Esophagus (tissue), 2 donors: ENCODE measurements around the gene ZPBP. TPM values are rescaled to one million over a fixed set of nuclear protein-coding genes. Genes with fewer than 3 reads are reported as not detected.
"Not testable (repeated sequence)": the region's sequence is repeated elsewhere in the genome, so short reads cannot be mapped to it uniquely, and the experiment has no call there.

Experiments used
- H3K27ac ChIP-seq, 2 donors: one replicate each; pipeline ENCODE4 v1.5.1; 2013; ENCODE audit warnings: low read depth in 2 of 2, mild to moderate bottlenecking in 2 of 2, inconsistent platforms in 1 of 2, low read length in 1 of 2, moderate library complexity in 1 of 2
- H3K27me3 ChIP-seq, 2 donors: one replicate each; pipeline ENCODE4 v1.6.1; 2013; ENCODE audit warnings: low read length in 2 of 2, control low read depth in 1 of 2, mild to moderate bottlenecking in 1 of 2; ENCODE audit not compliant: insufficient read depth in 2 of 2, control insufficient read depth in 1 of 2
- H3K36me3 ChIP-seq, 2 donors: one replicate each; pipeline ENCODE4 v1.6.1; 2013; ENCODE audit warnings: low read length in 1 of 2; ENCODE audit not compliant: control insufficient read depth in 2 of 2, insufficient read depth in 2 of 2
- H3K4me1 ChIP-seq, 2 donors: one replicate each; pipeline ENCODE4 v1.6.1; 2013; ENCODE audit warnings: low read length in 1 of 2; ENCODE audit not compliant: control insufficient read depth in 2 of 2, insufficient read depth in 2 of 2
- H3K4me3 ChIP-seq, 2 donors: one replicate each; pipeline ENCODE4 v1.5.1; 2013; ENCODE audit warnings: low read length in 2 of 2, mild to moderate bottlenecking in 2 of 2, low read depth in 1 of 2, moderate library complexity in 1 of 2
- H3K9me3 ChIP-seq, 2 donors: one replicate each; pipeline ENCODE4 v1.6.1; 2013; ENCODE audit warnings: mild to moderate bottlenecking in 2 of 2, low read depth in 1 of 2, low read length in 1 of 2, moderate library complexity in 1 of 2; ENCODE audit not compliant: control insufficient read depth in 2 of 2, insufficient read depth in 1 of 2
- WGBS, 2 donors: extraction: QIAGEN DNeasy Blood & Tissue Kit; methylation state at CpG; one replicate each; pipeline ENCODE4 v1.1.7; 2013; 5-methylcytosine and 5-hydroxymethylcytosine counted together
- polyA plus RNA-seq, 2 donors: library from polyadenylated mRNA; stranded (reverse); fragments of 200-250 nt; gene quantifications; one replicate each; pipeline ENCODE4 v1.2.3, GENCODE V29; 2013
- donor health status: healthy with polysubstance abuse.
- donor health status: Bipolar disorder and iron deficiency.

The ZPBP gene
- polyA plus RNA-seq, 2 donors: not detected

- Histone ChIP-seq H3K27me3 (no peaks in the 10 kb centered on the region), H3K4me1 (no peaks in the 10 kb centered on the region), H3K4me3 (no peak overlapping the region), H3K27ac (no peak overlapping the region), H3K36me3 (no peaks in the 10 kb centered on the region), H3K9me3 (no peaks in the 10 kb centered on the region)
- WGBS, 2 donors: 77 to 84% methylated on average over 1 of the region's 1 CpG
These were observed 36.9 kb downstream of the ZPBP start for GRCh38 chr7:50056131-50056530.

GRCh38 chr7:50047716-50048115 is 45.3 kb downstream of the ZPBP start:
- Histone ChIP-seq H3K27me3 (no peaks in the 10 kb centered on the region), H3K4me3 (no peak overlapping the region), H3K9me3 (no peaks in the 10 kb centered on the region), H3K4me1 (no peaks in the 10 kb centered on the region), H3K36me3 (no peaks in the 10 kb centered on the region), H3K27ac (no peak overlapping the region)
- 72 to 85% methylated on average over 5 of the region's 5 CpGs for WGBS, 2 donors

- WGBS, 2 donors: 75 to 78% methylated on average over 6 of the region's 6 CpGs
- not testable (repeated sequence) for H3K9me3 ChIP-seq, H3K4me3 ChIP-seq, H3K27me3 ChIP-seq, H3K36me3 ChIP-seq, H3K4me1 ChIP-seq, H3K27ac ChIP-seq
These were observed 51.9 kb downstream of the ZPBP start for GRCh38 chr7:50041165-50041564.

- H3K4me1 ChIP-seq: no peaks in the 10 kb centered on the region
- no peak overlapping the region for H3K4me3 ChIP-seq
- H3K36me3 ChIP-seq: no peaks in the 10 kb centered on the region
- H3K27me3 ChIP-seq: no peaks in the 10 kb centered on the region
- H3K9me3 ChIP-seq: no peaks in the 10 kb centered on the region
- H3K27ac ChIP-seq: no peak overlapping the region
- WGBS, 2 donors: 35 to 47% methylated on average over 2 of the region's 2 CpGs
These were observed 56.0 kb downstream of the ZPBP start for GRCh38 chr7:50037086-50037485.

GRCh38 chr7:50022991-50023390 is 70.1 kb downstream of the ZPBP start:
- H3K4me1 ChIP-seq: no peaks in the 10 kb centered on the region
- 86 to 88% methylated on average over 4 of the region's 4 CpGs for WGBS, 2 donors
- no peaks in the 10 kb centered on the region for H3K27me3 ChIP-seq
- H3K9me3 ChIP-seq: no peaks in the 10 kb centered on the region
- H3K27ac ChIP-seq: no peak overlapping the region
- H3K36me3 ChIP-seq: no peaks in the 10 kb centered on the region
- H3K4me3 ChIP-seq: no peak overlapping the region

- H3K4me1 ChIP-seq: no peaks in the 10 kb centered on the region
- WGBS, 2 donors: 81 to 84% methylated on average over 3 of the region's 3 CpGs
- H3K27ac ChIP-seq: no peak overlapping the region
- H3K27me3 ChIP-seq: no peaks in the 10 kb centered on the region
- H3K36me3 ChIP-seq: no peaks in the 10 kb centered on the region
- no peaks in the 10 kb centered on the region for H3K9me3 ChIP-seq
- no peak overlapping the region for H3K4me3 ChIP-seq
These were observed 70.6 kb downstream of the ZPBP start for GRCh38 chr7:50022451-50022850.

GRCh38 chr7:49995681-49996080 is 97.4 kb downstream of the ZPBP start:
- no peaks in the 10 kb centered on the region for H3K4me1 ChIP-seq
- no peaks in the 10 kb centered on the region for H3K27me3 ChIP-seq
- no peaks in the 10 kb centered on the region for H3K36me3 ChIP-seq
- no peaks in the 10 kb centered on the region for H3K9me3 ChIP-seq
- no peak overlapping the region for H3K27ac ChIP-seq
- H3K4me3 ChIP-seq: no peak overlapping the region
- WGBS, 2 donors: 80 to 85% methylated on average over 6 of the region's 6 CpGs

GRCh38 chr7:49986191-49986590 is 106.9 kb downstream of the ZPBP start:
- Histone ChIP-seq H3K36me3 (no peaks in the 10 kb centered on the region), H3K9me3 (no peaks in the 10 kb centered on the region), H3K4me3 (no peak overlapping the region), H3K4me1 (peaks cover 0 to 2% of the 10 kb centered on the region in 2 donors), H3K27ac (no peak overlapping the region), H3K27me3 (peaks cover 0 to 3% of the 10 kb centered on the region in 2 donors)
- 78 to 83% methylated on average over 5 of the region's 5 CpGs for WGBS, 2 donors

- H3K4me3 ChIP-seq: no peak overlapping the region
- no peaks in the 10 kb centered on the region for H3K27me3 ChIP-seq
- H3K9me3 ChIP-seq: no peaks in the 10 kb centered on the region
- no peaks in the 10 kb centered on the region for H3K4me1 ChIP-seq
- no peak overlapping the region for H3K27ac ChIP-seq
- no peaks in the 10 kb centered on the region for H3K36me3 ChIP-seq
- WGBS, 2 donors: 81 to 88% methylated on average over 9 of the region's 9 CpGs
These were observed 112.6 kb downstream of the ZPBP start for GRCh38 chr7:49980465-49980864.

GRCh38 chr7:49976238-49976637 is 116.8 kb downstream of the ZPBP start:
- H3K27me3 ChIP-seq: no peaks in the 10 kb centered on the region

More at GRCh38 chr7:49976238-49976637, 116.8 kb downstream of the ZPBP start:
- H3K4me3 ChIP-seq: no peak overlapping the region
- no peak overlapping the region for H3K27ac ChIP-seq
- H3K9me3 ChIP-seq: no peaks in the 10 kb centered on the region
- 71 to 78% methylated on average over 1 of the region's 1 CpG for WGBS, 2 donors
- H3K4me1 ChIP-seq: no peaks in the 10 kb centered on the region
- no peaks in the 10 kb centered on the region for H3K36me3 ChIP-seq
